GM18867 (cell line): ENCODE measurements around the gene DNAJC11.

Experiments
- ATAC-seq: cut with Tn5 transposase; IDR thresholded peaks from one replicate; pipeline ENCODE4 v1.9.1; 2021; ENCODE audit warnings: mild to moderate bottlenecking, moderate library complexity; ENCODE audit not compliant: unreplicated experiment

The DNAJC11 gene

GRCh38 chr1:6627031-6627430 lies 74.6 kb downstream of the DNAJC11 start:
- ATAC-seq = no peak

GRCh38 chr1:6625584-6626149 lies 75.9 kb downstream of the DNAJC11 start:
- no peak for ATAC-seq

DNA sequence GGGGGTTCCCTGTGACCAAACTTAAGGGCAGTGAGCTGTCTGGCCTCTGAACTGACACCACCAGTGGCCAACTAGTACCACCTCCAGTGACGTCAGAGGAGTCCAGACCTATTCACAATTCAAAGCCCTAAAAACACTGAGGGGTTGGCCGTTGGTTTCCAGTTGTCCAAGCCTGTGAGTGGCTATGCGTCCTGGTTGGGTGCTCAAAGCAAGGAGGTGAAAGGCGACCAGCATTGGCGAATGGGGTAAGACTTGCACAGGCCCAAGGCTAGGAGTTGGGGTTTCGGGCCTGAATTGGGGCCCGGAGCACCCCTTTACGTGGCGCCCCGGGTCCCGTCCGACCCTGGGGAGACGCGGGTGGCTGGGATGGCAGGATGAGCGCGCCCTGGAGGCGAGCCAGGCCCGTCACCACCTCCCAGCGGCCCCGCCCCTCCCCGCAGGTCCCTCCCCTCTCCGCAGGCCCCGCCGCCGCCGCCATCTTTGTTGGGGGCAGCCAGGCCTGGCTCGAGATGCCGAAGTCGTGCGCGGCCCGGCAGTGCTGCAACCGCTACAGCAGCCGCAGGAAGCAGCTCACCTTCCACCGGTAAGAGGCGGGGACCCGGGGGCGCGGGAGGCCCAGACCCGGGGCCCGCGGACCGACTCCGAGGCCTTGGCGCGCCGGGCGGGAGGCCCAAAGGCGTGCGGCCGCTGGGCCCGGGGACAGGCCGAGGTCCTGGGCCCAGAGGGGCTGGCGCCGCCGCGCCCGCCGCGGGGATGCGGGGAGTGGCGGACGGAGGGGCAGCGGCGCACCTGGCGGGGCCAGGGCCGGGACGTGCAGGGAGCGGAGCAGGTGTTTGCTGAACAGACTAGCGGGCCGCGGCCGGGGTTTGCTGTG lies 76.7 kb downstream of the DNAJC11 start, which contains the start of gene THAP3:
Gene THAP3 (plus strand): TSS at position 159 of the 874 bp plus-strand sequence. CDS start 351 bp downstream, at position 510.
- ATAC-seq = peak; percentile 75

DNA sequence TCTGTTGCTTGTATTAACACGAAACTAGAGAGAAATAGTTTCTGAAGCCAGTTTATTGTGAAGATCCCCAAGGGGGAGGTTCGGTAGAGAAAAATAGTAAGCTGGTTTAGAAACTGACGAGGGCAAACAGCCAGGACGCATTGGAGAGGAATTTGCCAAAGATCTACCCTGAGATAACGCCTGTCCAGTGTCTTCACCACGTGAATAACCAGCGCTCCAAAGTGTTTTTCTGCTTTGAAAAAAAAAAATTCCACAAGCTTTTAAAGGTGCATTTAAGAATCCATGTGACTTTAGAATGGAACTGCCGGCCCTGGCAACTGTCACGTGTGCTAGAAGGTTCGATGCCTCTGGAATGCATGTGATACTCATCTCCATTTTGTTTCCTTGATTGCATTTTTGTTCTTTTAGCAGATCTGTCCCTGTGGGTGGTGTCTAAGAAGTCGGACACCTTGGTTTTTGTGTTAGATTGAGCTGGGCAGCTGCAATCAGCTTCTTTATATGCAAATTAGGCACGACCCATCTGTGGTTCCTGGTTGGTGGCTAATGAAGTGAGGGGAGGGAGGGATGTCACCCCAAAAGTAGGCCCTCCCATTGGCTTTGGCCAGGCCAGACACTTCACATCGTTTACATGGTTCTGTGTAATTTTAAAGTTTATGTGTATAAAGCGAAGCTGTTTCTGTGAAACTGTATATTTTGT lies 78.2 kb downstream of the DNAJC11 start:
- ATAC-seq = no peak

DNA sequence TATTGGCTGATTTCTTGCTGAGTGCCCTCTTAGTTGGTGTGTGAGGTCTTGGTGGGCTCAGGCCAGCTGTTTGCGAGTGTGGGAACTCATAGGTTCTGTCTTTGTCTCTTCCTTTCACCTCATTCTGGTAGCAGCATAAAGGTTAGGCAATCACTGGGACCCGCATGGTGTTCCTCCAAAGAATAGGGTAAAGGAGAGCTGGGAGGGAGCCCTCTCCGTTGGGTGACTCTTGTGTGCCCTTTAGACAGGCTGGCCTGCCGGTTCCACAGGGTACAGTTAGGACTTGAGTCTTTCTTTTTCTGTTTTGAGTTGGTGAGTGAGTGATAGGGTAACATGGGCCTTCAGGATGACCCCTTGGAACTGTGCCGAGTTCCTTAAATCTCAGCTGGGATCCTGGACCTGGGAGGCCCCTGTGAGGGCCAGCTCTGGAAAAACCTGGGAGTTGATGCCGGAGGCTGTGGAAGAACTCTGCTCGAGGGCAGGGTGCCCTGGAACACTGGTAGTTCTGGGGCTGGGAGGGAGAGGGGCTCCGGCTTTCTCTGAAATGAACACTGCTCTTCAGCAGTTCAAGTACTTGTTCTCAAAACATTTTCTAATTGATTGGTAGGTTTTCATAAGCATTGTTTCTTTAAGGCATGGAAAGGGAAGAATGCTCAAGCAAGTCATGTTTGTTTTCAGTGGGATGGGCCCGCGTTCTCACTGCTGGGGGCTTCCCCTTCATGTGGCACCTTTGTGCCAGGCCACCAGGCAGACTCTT lies 79.0 kb downstream of the DNAJC11 start:
- no peak for ATAC-seq

GRCh38 chr1:6621429-6622391 lies 79.9 kb downstream of the DNAJC11 start:
- ATAC-seq = no peak

- ATAC-seq = no peak
Measured at GRCh38 chr1:6619045-6619444, 82.6 kb downstream of the DNAJC11 start.

GRCh38 chr1:6614929-6615785 lies 86.5 kb downstream of the DNAJC11 start:
- ATAC-seq = no peak

DNA sequence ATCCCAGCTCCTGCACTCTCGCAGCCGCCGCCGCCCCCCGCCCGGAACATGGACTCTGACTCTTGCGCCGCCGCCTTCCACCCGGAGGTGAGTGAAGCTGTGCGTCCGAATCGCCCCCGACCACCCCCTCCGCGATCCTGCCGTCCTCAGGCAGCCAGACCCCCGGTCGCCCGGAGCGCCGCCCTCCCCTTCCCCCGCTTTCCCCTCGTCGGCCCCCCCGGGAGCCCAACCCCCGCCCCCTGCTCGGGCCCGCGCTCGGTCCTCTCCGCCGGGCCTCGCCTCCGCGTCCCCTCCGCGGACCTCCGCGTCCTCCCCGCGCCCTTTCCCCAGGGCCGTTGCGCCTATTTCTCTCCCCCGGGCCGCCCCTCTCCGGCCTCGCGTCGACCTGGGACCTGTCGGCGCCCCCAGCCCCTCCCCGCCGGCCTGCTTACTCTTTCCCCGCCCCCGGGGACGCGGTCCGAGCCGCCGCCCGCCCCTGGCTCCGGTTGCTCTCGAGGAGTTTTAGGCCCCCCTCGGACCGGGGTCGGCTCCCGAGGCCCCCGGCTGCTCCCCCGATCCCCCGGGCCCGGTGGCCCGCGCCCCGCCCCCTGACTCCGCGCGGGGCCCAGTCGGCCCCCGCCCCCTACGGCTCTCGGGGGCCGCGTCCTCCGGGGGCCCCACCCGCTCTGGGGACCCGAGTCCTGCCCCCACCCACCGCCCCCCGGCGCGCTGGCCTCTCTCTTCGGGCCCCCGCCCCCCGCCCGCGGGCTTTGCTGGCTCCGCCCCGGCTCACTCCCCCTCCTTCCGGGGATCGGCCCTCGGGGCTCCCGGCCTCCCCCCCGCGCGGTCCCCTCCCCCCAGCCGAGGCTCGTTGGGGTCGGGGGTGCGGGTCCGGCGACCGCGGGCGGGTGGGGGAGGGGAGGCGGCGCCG lies 87.3 kb downstream of the DNAJC11 start:
- no peak for ATAC-seq

DNA sequence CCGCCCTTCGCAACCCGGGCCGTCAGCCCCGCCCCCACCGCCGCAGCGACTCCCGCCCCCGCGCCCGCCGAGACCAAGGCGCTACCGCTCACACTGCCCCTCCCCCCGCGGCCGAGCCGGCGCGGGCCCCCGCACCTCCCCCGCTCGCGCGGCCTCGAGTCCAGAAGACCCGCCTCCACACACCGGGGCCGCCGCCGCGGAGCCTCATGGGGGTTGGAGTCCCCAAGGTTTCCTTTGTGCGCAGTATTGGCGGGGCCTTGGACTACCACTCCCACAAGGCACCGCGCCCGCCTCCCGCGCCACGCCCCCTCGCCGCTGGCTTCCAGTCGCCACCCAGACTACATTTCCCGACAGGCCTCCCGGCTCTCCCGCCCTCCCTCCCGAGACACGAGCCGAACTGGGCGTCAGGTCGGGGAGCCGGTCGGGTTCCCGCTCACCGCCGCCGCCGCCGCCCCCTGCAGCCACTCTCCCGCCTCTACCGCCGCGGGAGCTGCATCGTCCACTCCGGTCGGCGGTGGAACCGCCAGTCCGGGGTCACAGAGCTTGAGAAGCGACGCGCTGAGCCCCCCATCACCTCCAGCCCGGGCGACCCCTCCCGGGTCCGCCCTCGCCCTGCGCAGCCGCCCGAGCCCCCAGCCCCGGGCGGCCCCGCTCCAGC lies 88.1 kb downstream of the DNAJC11 start, which contains the start of gene PHF13:
Gene PHF13 (plus strand): TSS at position 371 of the 658 bp plus-strand sequence. CDS start 336 bp downstream, outside the sequence.
- peak; percentile 91 for ATAC-seq

GRCh38 chr1:6612641-6613360 lies 88.8 kb downstream of the DNAJC11 start:
- ATAC-seq = peak; percentile 30

DNA sequence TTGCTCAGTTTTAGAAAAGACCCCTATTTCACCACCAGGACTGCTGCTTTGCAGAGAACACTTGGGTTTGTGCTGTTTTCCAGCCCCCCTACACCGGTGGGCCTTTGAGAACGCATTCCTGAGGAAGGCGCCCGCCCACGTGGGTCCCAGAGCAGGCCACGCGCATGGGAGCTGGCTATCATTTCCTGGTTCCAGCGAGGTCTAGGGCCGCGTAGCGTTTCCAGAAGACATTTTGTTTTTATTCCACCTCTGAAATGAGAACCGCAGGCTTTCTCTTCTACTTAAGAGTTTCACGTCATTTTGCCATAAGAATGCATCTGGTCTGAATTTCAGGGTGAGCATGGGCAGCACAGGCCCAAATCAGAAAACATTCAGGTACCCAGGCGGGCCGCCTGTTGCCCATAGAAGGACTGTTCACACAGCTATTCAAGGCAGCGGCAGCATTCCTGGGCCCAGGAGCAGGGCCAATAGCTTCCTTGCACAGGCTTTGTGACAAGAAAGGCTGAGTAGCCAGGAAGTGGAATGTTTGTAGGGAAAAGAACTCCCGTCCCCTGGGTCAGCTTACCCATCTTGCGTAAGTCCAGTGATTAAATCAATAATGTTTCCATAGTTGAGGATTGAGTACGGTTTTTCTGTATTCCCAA lies 97.6 kb downstream of the DNAJC11 start:
- ATAC-seq = no peak

DNA sequence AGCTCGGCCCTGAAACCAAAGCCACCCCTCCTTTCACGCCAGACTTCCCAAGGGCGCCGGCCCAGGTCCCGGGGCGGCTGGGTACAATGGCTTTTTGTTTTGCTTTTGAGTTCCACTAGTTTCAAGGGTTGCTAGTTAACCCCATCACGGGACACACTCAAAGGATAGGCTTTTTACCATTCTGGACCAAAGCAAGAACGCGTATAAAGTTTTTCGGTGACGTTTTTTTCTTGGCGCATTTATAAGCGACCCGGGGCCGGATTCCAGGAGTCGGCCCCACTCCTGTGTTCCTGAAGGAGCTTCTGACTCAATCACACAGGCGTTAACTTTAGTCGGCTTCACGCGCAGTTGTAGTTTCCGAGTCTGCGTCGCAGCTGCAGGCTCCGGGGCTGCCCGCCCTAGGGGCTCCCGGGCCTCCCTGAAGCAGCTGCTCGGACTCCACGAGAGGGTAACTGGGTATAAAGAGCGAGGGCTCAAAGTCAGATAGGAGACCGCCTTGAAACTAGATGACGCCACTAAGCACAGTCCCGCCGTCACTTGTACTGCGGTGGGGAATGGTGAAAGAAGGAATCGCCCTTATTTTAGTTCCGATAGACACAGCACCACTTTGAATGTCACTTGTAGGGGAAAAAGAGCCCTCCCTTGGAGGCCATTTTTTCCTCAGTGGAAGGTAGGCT lies 98.2 kb downstream of the DNAJC11 start:
- ATAC-seq = peak; percentile 7

- peak; percentile 61 for ATAC-seq
Measured at GRCh38 chr1:6602669-6603237, 98.9 kb downstream of the DNAJC11 start, which contains the start of gene KLHL21. TSS of gene KLHL21 (minus strand) at chr1:6602869. CDS start at chr1:6602817, 52 bp downstream.
